ENCODE data around the gene FAM177B.

DNA sequence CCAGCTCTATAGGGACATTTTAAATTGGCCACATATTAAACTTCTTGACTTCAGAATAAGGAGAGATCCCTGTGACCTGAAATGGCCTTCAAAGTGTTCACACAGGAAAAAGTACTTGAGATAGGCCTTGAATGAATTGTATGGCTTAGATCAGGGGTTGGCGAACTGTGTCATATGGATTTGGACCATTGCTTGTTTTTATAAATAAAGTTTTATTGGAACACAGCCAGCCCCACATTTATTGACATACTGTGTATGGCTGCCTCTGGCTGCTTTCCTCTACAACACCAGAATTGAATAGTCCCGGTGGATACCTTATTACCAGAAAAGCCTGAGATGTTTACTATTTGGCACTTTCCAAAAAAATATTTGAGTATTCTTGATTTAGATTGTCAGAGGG, 20.6 kb upstream of the FAM177B start:
- TF ChIP-seq POLR2AphosphoS5 (IDR thresholded peaks at IDR 0.05; ENCODE audit: borderline replicate concordance, low read depth, low read length) (no peak), EZH2 (IDR thresholded peaks at IDR 0.05) (no peak), FOXP2 (optimal IDR thresholded peaks at IDR 0.05; ENCODE audit: control extremely low read depth, extremely low read length, insufficient read depth) (no peak)
